ENCODE results near the gene CACYBP. TPM values are rescaled to one million over a fixed set of nuclear protein-coding genes. Genes with fewer than 3 reads are reported as not detected.

Gene CACYBP
- total and polyA plus RNA-seq, 2 of the 13 experiments (the other 11 are each of a cell fraction or from before 2014, with no cell fraction given), result 18.4 to 183 TPM

- Histone ChIP-seq H3K9ac (ENCODE audit: insufficient read depth, low read depth, low read length) (no peak overlapping the region), H2AFZ (ENCODE audit: low read length) (no peak overlapping the region), H4K20me1 (ENCODE audit: insufficient read depth, low read length) (no peaks in the 10 kb centered on the region), H3K36me3 (replicated peaks in 1 of 2; ENCODE audit: control insufficient read depth in 1 of 2, insufficient read depth in 2 of 2, low read length in 2 of 2) (no peaks in the 10 kb centered on the region), H3K79me2 (ENCODE audit: insufficient read depth, low read length) (no peaks in the 10 kb centered on the region), H3K27ac (ENCODE audit: extremely low read length, insufficient read depth, low read length) (no peak overlapping the region), H3K4me1 (ENCODE audit: insufficient read depth, low read length) (no peaks in the 10 kb centered on the region), H3K9me3 (ENCODE audit: low read length) (no peaks in the 10 kb centered on the region), H3K4me3 (replicated peaks in 1 of 3; ENCODE audit: insufficient read depth in 1 of 3, low read depth in 2 of 3, low read length in 3 of 3) (no peak overlapping the region), H3K4me2 (ENCODE audit: low read depth, low read length) (no peak overlapping the region), H3K27me3 (ENCODE audit: control insufficient read depth in 1 of 2, insufficient read depth in 2 of 2, low read length in 2 of 2) (no peaks in the 10 kb centered on the region)
- ChIA-PET CTCF (ENCODE audit: low intra/inter-chr PET ratio, low total read pairs) (no interaction called here), POLR2A (no interaction called here)
- intact Hi-C loops (cut with micrococcal nuclease; ENCODE audit: unreplicated experiment), result no loop called here
- TF ChIP-seq KAT7 (CRISPR knock-in tag; IDR thresholded peaks at IDR 0.05; ENCODE audit: borderline replicate concordance) (no peak), ATF5 (CRISPR knock-in tag; IDR thresholded peaks at IDR 0.05; ENCODE audit: low read depth) (no peak), ZNF362 (CRISPR knock-in tag; IDR thresholded peaks at IDR 0.05; ENCODE audit: borderline replicate concordance) (no peak), HIC2 (CRISPR knock-in tag; IDR thresholded peaks at IDR 0.05; ENCODE audit: low read depth) (no peak), ZNF614 (CRISPR knock-in tag; IDR thresholded peaks at IDR 0.05; ENCODE audit: borderline replicate concordance) (no peak), PRDM15 (CRISPR knock-in tag; IDR thresholded peaks at IDR 0.05) (no peak)
- 100% methylated on average over 2 of the region's 2 CpGs for WGBS (ENCODE audit: low lambda C conversion rate)
- in situ Hi-C loops (cut with HindIII; ENCODE audit: extremely low pct_ligation_motif_present, low pct_unique_long_range_greater_than_20kb), result loop anchor here (25.0 kb wide), 1 partner anchor 712 kb away; no protein-coding TSS in a partner anchor
- ATAC-seq (no peak), DNase-seq (ENCODE audit: low spot score) (no peak), FAIRE-seq (no peak)
- BruUV-seq (replicated peaks), result no TSS peak
Measured at GRCh38 chr1:174974711-174975119, 25.0 kb upstream of the CACYBP start.

All from HepG2 (cell line).